IMR-90 (cell line): ENCODE data around the gene PLIN5. TPM values are rescaled to one million over a fixed set of nuclear protein-coding genes. Genes with fewer than 3 reads are reported as not detected.

Experiments
- ATAC-seq: fragments of 200-7000 bp; cut with Tn5 transposase; 2 replicates; pipeline ENCODE4 v1.9.1; 2020; ENCODE audit warnings: low read depth, mild to moderate bottlenecking, moderate library complexity
- Bru-seq: library from RNA; stranded (reverse); fragments of 400-500 nt; gene quantifications from one replicate; lab custom pipeline; 2021; lab: Mats Ljungman, UMichigan
- BruChase-seq, 2 experiments: library from RNA; stranded (reverse); fragments of 400-500 nt; gene quantifications; one replicate each; lab custom pipeline; 2021; lab: Mats Ljungman, UMichigan
- BruUV-seq: library from RNA; stranded (reverse); fragments of 400-500 nt; replicated peaks from 2 replicates; lab custom pipeline; 2021; lab: Mats Ljungman, UMichigan
- CTCF ChIA-PET: fragments of 300-600 bp; formaldehyde crosslinking; extraction: SDS; loops from one replicate; lab custom pipeline; 2021; ENCODE audit warnings: antibody characterized with exemption; lab: Yijun Ruan, JAX
- POLR2A ChIA-PET: fragments of 300-600 bp; sonication (Branson Sonifier 250); formaldehyde crosslinking; loops from one replicate; lab custom pipeline; 2022; ENCODE audit warnings: antibody characterized with exemption; ENCODE audit not compliant: unreplicated experiment; lab: Charles Lee
- DNase-seq: peaks from one replicate; pipeline ENCODE4 v3.0.0; 2013
- H2AFZ ChIP-seq: replicated peaks from 2 replicates; pipeline ENCODE3; 2013; ENCODE audit warnings: low read length, mild to moderate bottlenecking; ENCODE audit not compliant: poor library complexity
- H2AK5ac ChIP-seq: 2 replicates; pipeline ENCODE4 v1.6.1; 2013; ENCODE audit warnings: low read depth, low read length, inconsistent platforms
- H2AK9ac ChIP-seq: replicated peaks from 2 replicates; pipeline ENCODE3; 2013; ENCODE audit warnings: mild to moderate bottlenecking, low read depth, low read length, moderate library complexity; ENCODE audit not compliant: poor library complexity
- H2BK120ac ChIP-seq: 2 replicates; pipeline ENCODE4 v1.6.1; 2013; ENCODE audit warnings: low read depth, low read length, inconsistent platforms
- H2BK15ac ChIP-seq: 3 replicates; pipeline ENCODE4 v1.6.1; 2013; ENCODE audit warnings: low read depth, low read length, inconsistent platforms
- H2BK20ac ChIP-seq: 2 replicates; pipeline ENCODE4 v1.6.1; 2013; ENCODE audit warnings: low read depth, mild to moderate bottlenecking, inconsistent platforms, low read length, moderate library complexity
- H2BK5ac ChIP-seq: 2 replicates; pipeline ENCODE4 v1.6.1; 2013; ENCODE audit warnings: mild to moderate bottlenecking, low read depth, low read length, inconsistent platforms; ENCODE audit not compliant: poor library complexity, severe bottlenecking
- H3K14ac ChIP-seq: replicated peaks from 2 replicates; pipeline ENCODE4 v1.6.1; 2013; ENCODE audit warnings: low read depth, low read length, inconsistent platforms
- H3K18ac ChIP-seq: 2 replicates; pipeline ENCODE4 v1.6.1; 2013; ENCODE audit warnings: low read depth, low read length, control low read depth
- H3K23ac ChIP-seq: 2 replicates; pipeline ENCODE4 v1.6.1; 2013; ENCODE audit warnings: low read depth, low read length, inconsistent platforms
- H3K27ac ChIP-seq: 2 replicates; pipeline ENCODE4 v1.5.1; 2013; ENCODE audit warnings: mild to moderate bottlenecking, control low read depth, low read length; ENCODE audit not compliant: insufficient read depth
- H3K27me3 ChIP-seq: 2 replicates; pipeline ENCODE4 v1.6.1; 2013; ENCODE audit warnings: low read length; ENCODE audit not compliant: control insufficient read depth, insufficient read depth
- H3K36me3 ChIP-seq: 2 replicates; pipeline ENCODE4 v1.6.1; 2013; ENCODE audit warnings: low read length, mixed read lengths; ENCODE audit not compliant: control insufficient read depth, insufficient read depth
- H3K4ac ChIP-seq: 2 replicates; pipeline ENCODE4 v1.6.1; 2013; ENCODE audit warnings: low read depth, low read length, inconsistent platforms
- H3K4me1 ChIP-seq: 2 replicates; pipeline ENCODE4 v1.6.1; 2013; ENCODE audit warnings: low read length, mixed read lengths; ENCODE audit not compliant: control insufficient read depth, insufficient read depth
- H3K4me2 ChIP-seq: 2 replicates; pipeline ENCODE4 v1.6.1; 2013; ENCODE audit warnings: low read depth, mild to moderate bottlenecking, control low read depth, low read length, moderate library complexity
- H3K4me3 ChIP-seq: 2 replicates; pipeline ENCODE4 v1.5.1; 2013; ENCODE audit warnings: low read depth, mild to moderate bottlenecking, control low read depth, low read length, moderate library complexity; ENCODE audit not compliant: insufficient read depth
- H3K56ac ChIP-seq: 2 replicates; pipeline ENCODE4 v1.6.1; 2013; ENCODE audit warnings: low read length, inconsistent platforms; ENCODE audit not compliant: insufficient read depth; ENCODE audit errors: extremely low read depth
- H3K79me1 ChIP-seq, 2 experiments: 2 replicates each; pipeline ENCODE4 v1.6.1; 2013; ENCODE audit warnings: low read length in 2 of 2, inconsistent platforms in 1 of 2, low read depth in 1 of 2
- H3K9ac ChIP-seq: 2 replicates; pipeline ENCODE4 v1.6.1; 2013; ENCODE audit warnings: low read depth, low read length, control low read depth
- H3K9me1 ChIP-seq: 2 replicates; pipeline ENCODE4 v1.6.1; 2013; ENCODE audit warnings: low read length, inconsistent platforms; ENCODE audit not compliant: insufficient read depth
- H3K9me3 ChIP-seq: 2 replicates; pipeline ENCODE4 v1.6.1; 2013; ENCODE audit warnings: low read length; ENCODE audit not compliant: control insufficient read depth, insufficient read depth
- H4K20me1 ChIP-seq: 2 replicates; pipeline ENCODE4 v1.6.1; 2013; ENCODE audit warnings: low read length, inconsistent platforms; ENCODE audit not compliant: insufficient read depth
- H4K5ac ChIP-seq: 2 replicates; pipeline ENCODE4 v1.6.1; 2013; ENCODE audit warnings: mild to moderate bottlenecking, low read depth, low read length, control low read depth
- H4K8ac ChIP-seq, 2 experiments: 2 replicates each; pipeline ENCODE4 v1.6.1; 2013; ENCODE audit warnings: low read depth in 2 of 2, low read length in 2 of 2, control low read depth in 1 of 2, inconsistent platforms in 1 of 2
- H4K91ac ChIP-seq: 2 replicates; pipeline ENCODE4 v1.6.1; 2013; ENCODE audit warnings: low read depth, low read length, inconsistent platforms; ENCODE audit not compliant: insufficient read depth
- BHLHE40 ChIP-seq: fragments of 150-350 bp; IDR thresholded peaks from 2 replicates; pipeline ENCODE4 v1.6.1; 2016; ENCODE audit warnings: mild to moderate bottlenecking, low read depth, low read length
- RFX5 ChIP-seq: IDR thresholded peaks from 2 replicates; pipeline ENCODE4 v1.8.0; 2012; ENCODE audit warnings: low read depth, mild to moderate bottlenecking, low read length, moderate library complexity
- WGBS, 2 experiments: methylation state at CpG; one replicate each; pipeline versions ENCODE4 v1.1.5 to v1.1.7; 2013; ENCODE audit warnings: missing lambda C conversion rate in 2 of 2; ENCODE audit not compliant: insufficient read length in 1 of 2; ENCODE audit errors: extremely low coverage in 2 of 2; 5-methylcytosine and 5-hydroxymethylcytosine counted together
- dilution Hi-C: fragments of 300-500 bp; cut with HindIII; formaldehyde crosslinking; loops from one replicate; pipeline ENCODE4 v1.14.3; 2018; ENCODE audit warnings: low sequenced_read_pairs; ENCODE audit not compliant: unreplicated experiment
- in situ Hi-C: fragments of 300-500 bp; cut with MboI; formaldehyde crosslinking; loops from 3 replicates; pipeline ENCODE4 v1.14.3; 2019; ENCODE audit warnings: low sequenced_read_pairs, inconsistent platforms, mixed read lengths
- intact Hi-C: fragments of 100-400 bp; cut with micrococcal nuclease; formaldehyde crosslinking; loops from 2 replicates; pipeline ENCODE4 v1.10.0; 2022
- long read RNA-seq: library from polyadenylated mRNA; unstranded; transcript quantifications from one replicate; pipeline ENCODE4 v2.0.0, GENCODE V29; 2021; ENCODE audit not compliant: unreplicated experiment
- polyA plus RNA-seq, 3 experiments: library from polyadenylated mRNA; depleted of rRNA; stranded (reverse); fragments of >200 nt; gene quantifications; 2 replicates each; pipeline ENCODE4 v1.2.3, GENCODE V29; 2012; ENCODE audit warnings: low replicate concordance in 1 of 3
- total RNA-seq: library from RNA; depleted of rRNA; stranded (reverse); fragments of >200 nt; gene quantifications from 2 replicates; pipeline ENCODE4 v1.2.3, GENCODE V29; 2012; rRNA removed
- TF ChIP-seq, protein P1 (sequence below): fragments of 150-350 bp; IDR thresholded peaks from 2 replicates; pipeline ENCODE4 v1.6.1; 2017; ENCODE audit warnings: mild to moderate bottlenecking, antibody characterized with exemption, low read length, low read depth

The PLIN5 gene, protein sequence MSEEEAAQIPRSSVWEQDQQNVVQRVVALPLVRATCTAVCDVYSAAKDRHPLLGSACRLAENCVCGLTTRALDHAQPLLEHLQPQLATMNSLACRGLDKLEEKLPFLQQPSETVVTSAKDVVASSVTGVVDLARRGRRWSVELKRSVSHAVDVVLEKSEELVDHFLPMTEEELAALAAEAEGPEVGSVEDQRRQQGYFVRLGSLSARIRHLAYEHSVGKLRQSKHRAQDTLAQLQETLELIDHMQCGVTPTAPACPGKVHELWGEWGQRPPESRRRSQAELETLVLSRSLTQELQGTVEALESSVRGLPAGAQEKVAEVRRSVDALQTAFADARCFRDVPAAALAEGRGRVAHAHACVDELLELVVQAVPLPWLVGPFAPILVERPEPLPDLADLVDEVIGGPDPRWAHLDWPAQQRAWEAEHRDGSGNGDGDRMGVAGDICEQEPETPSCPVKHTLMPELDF
- total RNA-seq (not detected in 2 replicates), polyA plus RNA-seq (2012; rRNA removed) (not detected in 2 replicates), Bru-seq, nascent RNA (percentile 12 among the genes with signal in this experiment), BruChase-seq, experiment 1, labeled RNA remaining after a 6-hour chase (percentile 0 among the genes with signal in this experiment), BruChase-seq, experiment 2, labeled RNA remaining after a 2-hour chase (percentile 2 among the genes with signal in this experiment)
- 0.03 and 0.05 TPM in 2 replicates for polyA plus RNA-seq (2012; cell fraction: cytosol; rRNA removed)
- 0.36 and 0.41 TPM in 2 replicates for polyA plus RNA-seq (2012; cell fraction: nucleus; rRNA removed; ENCODE audit: low replicate concordance)
- long read RNA-seq, result 0 reads

DNA sequence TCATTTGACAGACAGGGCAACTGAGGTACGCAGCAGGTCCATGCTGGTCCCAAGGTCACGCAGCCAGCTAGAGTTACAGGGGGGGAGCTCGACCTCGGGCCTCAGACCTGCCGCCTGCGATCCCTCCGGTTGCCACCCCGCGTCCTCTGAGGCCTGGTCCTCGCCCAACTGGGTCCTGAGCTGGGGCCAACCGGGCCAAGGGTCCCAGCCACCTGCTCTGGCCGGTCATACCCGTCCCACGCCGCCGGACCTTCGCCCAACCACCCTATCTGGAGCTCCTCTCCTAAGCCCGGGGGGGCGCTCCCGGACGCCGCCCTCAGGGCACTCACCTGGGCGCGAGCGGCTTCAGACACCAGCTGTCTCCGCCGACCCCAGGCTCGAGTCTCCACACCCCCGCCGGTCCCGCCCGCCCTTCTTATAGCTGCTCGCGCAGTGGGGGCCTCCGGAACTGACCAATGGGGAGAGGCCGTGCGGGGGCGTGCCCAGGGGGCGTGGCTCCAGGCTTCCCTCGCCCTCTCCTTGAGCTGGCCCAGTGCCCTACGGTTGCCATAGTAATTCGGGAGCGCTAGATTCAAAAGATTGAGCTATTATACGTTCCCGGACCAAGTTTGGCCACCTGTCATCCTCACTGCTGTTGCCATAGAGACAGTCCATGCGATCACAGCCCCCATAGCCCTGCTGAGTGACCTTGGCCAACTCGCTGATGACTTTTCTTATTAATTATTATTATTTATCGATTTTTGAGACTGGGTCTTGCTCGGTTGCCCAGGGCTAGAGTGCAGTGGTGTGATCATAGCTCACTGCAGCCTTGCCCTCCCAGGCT, at the start of gene PLIN5:
TSS of gene PLIN5 (minus strand) at position 389 of the 823 bp plus-strand sequence. CDS start 1,150 bp downstream, outside the sequence.
- Histone ChIP-seq H3K56ac (no peak within 1 kb of the TSS), H4K8ac (no peak within 1 kb of the TSS), H2AK9ac (no peak within 1 kb of the TSS), H3K36me3 (no peaks in the 10 kb centered on the region), H3K27me3 (peaks cover 51% of the 10 kb centered on the region), H4K5ac (no peak within 1 kb of the TSS), H3K23ac (no peak within 1 kb of the TSS), H4K91ac (no peak within 1 kb of the TSS), H3K9me3 (peaks cover 3% of the 10 kb centered on the region; the same call in 1 of the 2 replicates), H4K20me1 (no peaks in the 10 kb centered on the region; the same call in 1 of the 2 replicates), H2BK20ac (no peak within 1 kb of the TSS), H3K4me1 (no peaks in the 10 kb centered on the region; the same call in 1 of the 2 replicates), H3K4me2 (peak within 1 kb of the TSS; percentile 59), H2BK5ac (no peak within 1 kb of the TSS), H2AFZ (peak within 1 kb of the TSS; percentile 72), H3K27ac (no peak within 1 kb of the TSS), H3K9ac (no peak within 1 kb of the TSS), H3K14ac (no peak within 1 kb of the TSS), H3K18ac (no peak within 1 kb of the TSS), H3K4me3 (no peak within 1 kb of the TSS), H2AK5ac (no peak within 1 kb of the TSS; the same call in 1 of the 2 replicates), H2BK120ac (no peak within 1 kb of the TSS), H3K9me1 (no peaks in the 10 kb centered on the region), H2BK15ac (no peak within 1 kb of the TSS), H3K4ac (no peak within 1 kb of the TSS), H3K79me1 (no peaks in the 10 kb centered on the region)
- no peak for TF ChIP-seq BHLHE40
- TF ChIP-seq, protein P1, sequence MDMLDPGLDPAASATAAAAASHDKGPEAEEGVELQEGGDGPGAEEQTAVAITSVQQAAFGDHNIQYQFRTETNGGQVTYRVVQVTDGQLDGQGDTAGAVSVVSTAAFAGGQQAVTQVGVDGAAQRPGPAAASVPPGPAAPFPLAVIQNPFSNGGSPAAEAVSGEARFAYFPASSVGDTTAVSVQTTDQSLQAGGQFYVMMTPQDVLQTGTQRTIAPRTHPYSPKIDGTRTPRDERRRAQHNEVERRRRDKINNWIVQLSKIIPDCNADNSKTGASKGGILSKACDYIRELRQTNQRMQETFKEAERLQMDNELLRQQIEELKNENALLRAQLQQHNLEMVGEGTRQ, result peak; percentile 21; the same call in 1 of the 2 replicates
- no peak for TF ChIP-seq RFX5
- intact Hi-C loops (no loop called here), dilution Hi-C loops (no loop called here), in situ Hi-C loops (no loop called here)
- ATAC-seq (peak; percentile 91), DNase-seq (peak; percentile 26)
- 9% methylated on average over 14 of the region's 49 CpGs; no CpG with 5 or more reads in 1 of the 2 experiments for WGBS, 2 experiments
- BruUV-seq, result no TSS peak
- CTCF ChIA-PET, result interaction anchor here (1.0 to 1.9 kb wide), 3 partner anchors 10 to 98 kb away, joined by 3 to 6 read pairs (median 5); no protein-coding TSS in a partner anchor
- POLR2A ChIA-PET, result interaction anchor here (0.6 kb wide), 1 partner anchor 99 kb away, joined by 5 read pairs; no protein-coding TSS in a partner anchor
